Karpas-422 (cell line): ENCODE results near the gene DOCK11. TPM values are rescaled to one million over a fixed set of nuclear protein-coding genes. Genes with fewer than 3 reads are reported as not detected.

Experiments used
- DNase-seq: peaks from one replicate; pipeline ENCODE4 v3.0.0-alpha.2; 2015
- H2AFZ ChIP-seq: fragments of 200-600 bp; sonication (generic); 2 replicates; pipeline ENCODE4 v1.6.1; 2014; ENCODE audit warnings: antibody characterized with exemption, low read length, mixed read lengths
- H3K27ac ChIP-seq: fragments of 200-600 bp; sonication (generic); 2 replicates; pipeline ENCODE4 v1.5.1; 2014; ENCODE audit warnings: mild to moderate bottlenecking, low read length, moderate library complexity
- H3K27me3 ChIP-seq: fragments of 200-600 bp; sonication (generic); 2 replicates; pipeline ENCODE4 v1.6.1; 2014; ENCODE audit warnings: low read length, mixed read lengths
- H3K36me3 ChIP-seq: fragments of 200-600 bp; sonication (generic); 2 replicates; pipeline ENCODE4 v1.6.1; 2014; ENCODE audit warnings: low read length, mixed read lengths; ENCODE audit not compliant: insufficient read depth
- H3K4me1 ChIP-seq: fragments of 200-600 bp; sonication (generic); 2 replicates; pipeline ENCODE4 v1.6.1; 2014; ENCODE audit warnings: mild to moderate bottlenecking, low read length, mixed read lengths
- H3K4me2 ChIP-seq: fragments of 200-600 bp; sonication (generic); 2 replicates; pipeline ENCODE4 v1.6.1; 2014; ENCODE audit warnings: low read length, low read depth, mild to moderate bottlenecking; ENCODE audit not compliant: poor library complexity, severe bottlenecking
- H3K4me3 ChIP-seq: fragments of 200-600 bp; sonication (generic); 2 replicates; pipeline ENCODE4 v1.5.1; 2014; ENCODE audit warnings: mild to moderate bottlenecking, antibody characterized with exemption, low read length, mixed read lengths
- H3K79me2 ChIP-seq: fragments of 200-600 bp; sonication (generic); 2 replicates; pipeline ENCODE4 v1.6.1; 2014; ENCODE audit warnings: mild to moderate bottlenecking, low read length, mixed read lengths
- H3K9ac ChIP-seq: fragments of 200-600 bp; sonication (generic); 2 replicates; pipeline ENCODE4 v1.6.0; 2014; ENCODE audit warnings: low read length
- H3K9me2 ChIP-seq: fragments of 200-600 bp; sonication (generic), shearing (Covaris generic); replicated peaks from 2 replicates; pipeline ENCODE4 v1.6.0; 2014; ENCODE audit warnings: mild to moderate bottlenecking, low read length, moderate library complexity; ENCODE audit not compliant: insufficient read depth
- H3K9me3 ChIP-seq: fragments of 300-700, 200-600 bp; sonication (generic); 2 replicates; pipeline ENCODE4 v1.6.1; 2014; ENCODE audit warnings: low read length, mixed read lengths
- H4K20me1 ChIP-seq: fragments of 200-600 bp; sonication (generic); 2 replicates; pipeline ENCODE4 v1.6.1; 2014; ENCODE audit warnings: mild to moderate bottlenecking, antibody characterized with exemption, low read length, low read depth; ENCODE audit not compliant: insufficient read depth
- total RNA-seq: library from RNA; depleted of rRNA; stranded (reverse); fragments of >200 nt; shearing (Covaris generic); gene quantifications from 2 replicates; pipeline ENCODE4 v1.2.3, GENCODE V29; 2014; ENCODE audit warnings: low replicate concordance

DOCK11 gene
- total RNA-seq, 1 experiment from 2014 or later = 70.5 TPM

GRCh38 chrX:118496763-118497079 is 1.1 kb downstream of the DOCK11 start:
- H3K27ac ChIP-seq = peak overlapping the region; percentile 45
- no peak for DNase-seq
- no peak overlapping the region for H2AFZ ChIP-seq
- peaks cover 21% of the 10 kb centered on the region for H3K4me1 ChIP-seq
- no peaks in the 10 kb centered on the region for H3K36me3 ChIP-seq
- H3K9me3 ChIP-seq = no peaks in the 10 kb centered on the region
- no peaks in the 10 kb centered on the region for H3K9me2 ChIP-seq
- H3K27me3 ChIP-seq = no peaks in the 10 kb centered on the region
- peak overlapping the region; percentile 82 for H3K9ac ChIP-seq
- peak overlapping the region; percentile 70 for H3K4me2 ChIP-seq
- no peaks in the 10 kb centered on the region for H4K20me1 ChIP-seq
- peak overlapping the region; percentile 82 for H3K4me3 ChIP-seq
- peaks cover 42% of the 10 kb centered on the region for H3K79me2 ChIP-seq

- Histone ChIP-seq H3K36me3 (no peaks in the 10 kb centered on the region), H3K4me3 (peak overlapping the region; percentile 82), H3K9me3 (no peaks in the 10 kb centered on the region), H3K9me2 (no peaks in the 10 kb centered on the region), H3K27me3 (no peaks in the 10 kb centered on the region), H3K4me2 (peak overlapping the region; percentile 70), H3K27ac (peak overlapping the region; percentile 45), H4K20me1 (no peaks in the 10 kb centered on the region), H3K4me1 (peaks cover 25% of the 10 kb centered on the region), H2AFZ (no peak overlapping the region), H3K9ac (peak overlapping the region; percentile 82), H3K79me2 (peaks cover 47% of the 10 kb centered on the region)
- DNase-seq = no peak
These were observed 1.7 kb downstream of the DOCK11 start for GRCh38 chrX:118497180-118497818.

- H3K9me2 ChIP-seq = no peaks in the 10 kb centered on the region
- H2AFZ ChIP-seq = no peak overlapping the region
- no peak overlapping the region for H3K4me3 ChIP-seq
- H3K27me3 ChIP-seq = no peaks in the 10 kb centered on the region
- DNase-seq = no peak
- H3K4me2 ChIP-seq = no peak overlapping the region
- peaks cover 58% of the 10 kb centered on the region for H3K79me2 ChIP-seq
- H3K36me3 ChIP-seq = no peaks in the 10 kb centered on the region
- H3K9ac ChIP-seq = no peak overlapping the region
- no peak overlapping the region for H3K27ac ChIP-seq
- H4K20me1 ChIP-seq = no peaks in the 10 kb centered on the region
- no peaks in the 10 kb centered on the region for H3K9me3 ChIP-seq
- peaks cover 25% of the 10 kb centered on the region for H3K4me1 ChIP-seq
These were observed 2.7 kb downstream of the DOCK11 start for GRCh38 chrX:118498351-118498750.

GRCh38 chrX:118498755-118499154 is 3.1 kb downstream of the DOCK11 start:
- Histone ChIP-seq H3K36me3 (no peaks in the 10 kb centered on the region), H3K9me3 (no peaks in the 10 kb centered on the region), H4K20me1 (no peaks in the 10 kb centered on the region), H3K27me3 (no peaks in the 10 kb centered on the region), H3K79me2 (peaks cover 62% of the 10 kb centered on the region), H3K27ac (no peak overlapping the region), H3K4me1 (peaks cover 25% of the 10 kb centered on the region), H3K4me3 (no peak overlapping the region), H3K9me2 (no peaks in the 10 kb centered on the region), H2AFZ (no peak overlapping the region), H3K9ac (no peak overlapping the region), H3K4me2 (no peak overlapping the region)
- DNase-seq = no peak

- no peaks in the 10 kb centered on the region for H3K9me2 ChIP-seq
- no peak for DNase-seq
- no peaks in the 10 kb centered on the region for H3K36me3 ChIP-seq
- no peak overlapping the region for H3K27ac ChIP-seq
- H3K4me2 ChIP-seq = no peak overlapping the region
- no peaks in the 10 kb centered on the region for H3K9me3 ChIP-seq
- no peaks in the 10 kb centered on the region for H4K20me1 ChIP-seq
- no peaks in the 10 kb centered on the region for H3K27me3 ChIP-seq
- H3K4me1 ChIP-seq = peaks cover 25% of the 10 kb centered on the region
- H3K9ac ChIP-seq = no peak overlapping the region
- no peak overlapping the region for H2AFZ ChIP-seq
- H3K79me2 ChIP-seq = peaks cover 67% of the 10 kb centered on the region
- no peak overlapping the region for H3K4me3 ChIP-seq
These were observed 3.7 kb downstream of the DOCK11 start for GRCh38 chrX:118499295-118499694.

GRCh38 chrX:118502161-118502789 is 6.7 kb downstream of the DOCK11 start:
- peaks cover 82% of the 10 kb centered on the region for H3K79me2 ChIP-seq
- no peaks in the 10 kb centered on the region for H3K36me3 ChIP-seq
- no peak overlapping the region for H3K4me3 ChIP-seq
- no peak for DNase-seq
- H3K27ac ChIP-seq = peak overlapping the region; percentile 4; the same call in 1 of the 2 replicates
- H2AFZ ChIP-seq = no peak overlapping the region
- H3K4me1 ChIP-seq = peaks cover 16% of the 10 kb centered on the region
- no peaks in the 10 kb centered on the region for H4K20me1 ChIP-seq
- H3K9me2 ChIP-seq = no peaks in the 10 kb centered on the region
- no peaks in the 10 kb centered on the region for H3K27me3 ChIP-seq
- H3K9ac ChIP-seq = no peak overlapping the region
- H3K9me3 ChIP-seq = no peaks in the 10 kb centered on the region
- H3K4me2 ChIP-seq = no peak overlapping the region

- peaks cover 81% of the 10 kb centered on the region for H3K79me2 ChIP-seq
- H3K4me2 ChIP-seq = no peak overlapping the region
- H3K4me3 ChIP-seq = no peak overlapping the region
- H3K9me3 ChIP-seq = no peaks in the 10 kb centered on the region
- no peaks in the 10 kb centered on the region for H3K27me3 ChIP-seq
- H3K9ac ChIP-seq = no peak overlapping the region
- no peaks in the 10 kb centered on the region for H4K20me1 ChIP-seq
- H3K27ac ChIP-seq = no peak overlapping the region
- no peak overlapping the region for H2AFZ ChIP-seq
- DNase-seq = no peak
- H3K9me2 ChIP-seq = no peaks in the 10 kb centered on the region
- no peaks in the 10 kb centered on the region for H3K36me3 ChIP-seq
- H3K4me1 ChIP-seq = peaks cover 9% of the 10 kb centered on the region
These were observed 7.8 kb downstream of the DOCK11 start for GRCh38 chrX:118503260-118504041.

- H3K9me3 ChIP-seq = no peaks in the 10 kb centered on the region
- peaks cover 80% of the 10 kb centered on the region for H3K79me2 ChIP-seq
- no peaks in the 10 kb centered on the region for H3K36me3 ChIP-seq
- no peak overlapping the region for H3K9ac ChIP-seq
- DNase-seq = no peak
- H4K20me1 ChIP-seq = no peaks in the 10 kb centered on the region
- no peaks in the 10 kb centered on the region for H3K9me2 ChIP-seq
- H3K4me1 ChIP-seq = peaks cover 9% of the 10 kb centered on the region
- H3K27ac ChIP-seq = no peak overlapping the region
- no peaks in the 10 kb centered on the region for H3K27me3 ChIP-seq
- no peak overlapping the region for H3K4me2 ChIP-seq
- no peak overlapping the region for H2AFZ ChIP-seq
- no peak overlapping the region for H3K4me3 ChIP-seq
These were observed 9.0 kb downstream of the DOCK11 start for GRCh38 chrX:118504581-118504980.
